ENCODE measurements around the gene SEPHS1.

- TF ChIP-seq CTCF (IDR thresholded peaks at IDR 0.05) (no peak), POLR2A (IDR thresholded peaks at IDR 0.05) (no peak), EP300 (IDR thresholded peaks at IDR 0.05) (no peak)
Measured at GRCh38 chr10:13298748-13299436, 49.2 kb downstream of the SEPHS1 start.
